K562 (cell line): ENCODE data around the gene MPL. TPM values are rescaled to one million over a fixed set of nuclear protein-coding genes. Genes with fewer than 3 reads are reported as not detected.

Source experiments
- ATF4 ChIP-seq: fragments of 450-650 bp; formaldehyde crosslinking; IDR thresholded peaks from 2 replicates; pipeline ENCODE4 v1.4.0; 2022; ENCODE audit warnings: mild to moderate bottlenecking, moderate library complexity
- CBX3 ChIP-seq, 2 experiments: IDR thresholded peaks; 1 replicate in 1 of 2; 2 replicates in 1 of 2; pipeline ENCODE4 v1.6.1; 2012; ENCODE audit warnings: inconsistent platforms in 2 of 2, low read length in 2 of 2, borderline replicate concordance in 1 of 2, control low read depth in 1 of 2
- CHAMP1 ChIP-seq: fragments of 450-650 bp; IDR thresholded peaks from 2 replicates; pipeline ENCODE4 v1.6.1; 2016; ENCODE audit warnings: mild to moderate bottlenecking
- CHD2 ChIP-seq: IDR thresholded peaks from 2 replicates; pipeline ENCODE4 v1.6.1; 2011; ENCODE audit warnings: low read depth, low read length
- FIP1L1 ChIP-seq: fragments of 200-400 bp; formaldehyde crosslinking; IDR thresholded peaks from 2 replicates; pipeline ENCODE4 v1.6.1; 2018; ENCODE audit warnings: mild to moderate bottlenecking, low read depth, low read length; ENCODE audit not compliant: poor library complexity, severe bottlenecking
- KAT2B ChIP-seq: IDR thresholded peaks from one replicate; pipeline ENCODE4 v1.6.1; 2012; ENCODE audit warnings: low read depth, mild to moderate bottlenecking, control low read depth, inconsistent platforms, low read length, moderate library complexity
- KHSRP ChIP-seq: fragments of 450-650 bp; IDR thresholded peaks from 2 replicates; pipeline ENCODE4 v1.6.1; 2017
- MAZ ChIP-seq, 2 experiments: fragments of 450-650 bp in 1 of 2; sonication (generic) in 1 of 2; formaldehyde crosslinking; IDR thresholded peaks in 1 of 2; conservative IDR thresholded peaks in 1 of 2; 2 replicates each; pipeline versions ENCODE4 v1.4.0 to v1.5.0; 2020; ENCODE audit warnings: mild to moderate bottlenecking in 1 of 2, missing genetic modification reagents in 1 of 2
- NCOA4 ChIP-seq: fragments of 450-650 bp; IDR thresholded peaks from 2 replicates; pipeline ENCODE4 v1.6.1; 2018; ENCODE audit warnings: mild to moderate bottlenecking; ENCODE audit not compliant: partially characterized antibody
- PBX2 ChIP-seq, 2 experiments: IDR thresholded peaks in 1 of 2; conservative IDR thresholded peaks in 1 of 2; 2 replicates each; pipeline ENCODE4 v1.6.1; 2016; ENCODE audit warnings: low read depth in 2 of 2, mild to moderate bottlenecking in 1 of 2, missing compliant biosample characterization in 1 of 2, missing genetic modification characterization in 1 of 2, moderate library complexity in 1 of 2
- RREB1 ChIP-seq: fragments of 250-450 bp; sonication (Bioruptor Pico); IDR thresholded peaks from 2 replicates; pipeline ENCODE4 v1.4.0; 2020
- SMARCC2 ChIP-seq: fragments of 450-650 bp; IDR thresholded peaks from 2 replicates; pipeline ENCODE4 v1.6.1; 2017; ENCODE audit warnings: antibody characterized with exemption, moderate library complexity, mild to moderate bottlenecking, low read depth
- TEAD1 ChIP-seq, 2 experiments: fragments of 450-650 bp in 1 of 2; sonication (generic) in 1 of 2; formaldehyde crosslinking; IDR thresholded peaks; 2 replicates each; pipeline versions ENCODE4 v1.4.0 to v1.8.0; 2020 to 2022; ENCODE audit warnings: mild to moderate bottlenecking in 2 of 2, missing genetic modification reagents in 1 of 2
- polyA plus RNA-seq, 8 experiments: library from polyadenylated mRNA; depleted of rRNA in 4 of 8; stranded (reverse) in 5 of 8; unstranded in 3 of 8; fragments of >200 nt; fragmentation: Nextera tagmentation in 2 of 8; fragmentation: Illumina TruSeq in 1 of 8; extraction: Ambion mirVana in 2 of 8; extraction: Trizol in 1 of 8; gene quantifications; 2 replicates each; pipeline versions ENCODE4 v1.2.1 to v1.2.3, GENCODE V29; 2011 to 2014; ENCODE audit warnings: inconsistent platforms in 1 of 8, missing spikeins in 1 of 8
- total RNA-seq, 7 experiments: library from RNA; depleted of rRNA in 6 of 7; stranded (reverse); fragments of >200 nt in 6 of 7; fragmentation: Illumina TruSeq in 2 of 7; extraction: Trizol in 2 of 7; gene quantifications; 2 replicates each; pipeline versions ENCODE4 v1.2.1 to v1.2.3, GENCODE V29; 2011 to 2021; ENCODE audit warnings: low replicate concordance in 1 of 7

MPL gene
- total and polyA plus RNA-seq, 9 of the 15 experiments (the other 6 are each of a cell fraction or from before 2014, with no cell fraction given), result not detected

DNA sequence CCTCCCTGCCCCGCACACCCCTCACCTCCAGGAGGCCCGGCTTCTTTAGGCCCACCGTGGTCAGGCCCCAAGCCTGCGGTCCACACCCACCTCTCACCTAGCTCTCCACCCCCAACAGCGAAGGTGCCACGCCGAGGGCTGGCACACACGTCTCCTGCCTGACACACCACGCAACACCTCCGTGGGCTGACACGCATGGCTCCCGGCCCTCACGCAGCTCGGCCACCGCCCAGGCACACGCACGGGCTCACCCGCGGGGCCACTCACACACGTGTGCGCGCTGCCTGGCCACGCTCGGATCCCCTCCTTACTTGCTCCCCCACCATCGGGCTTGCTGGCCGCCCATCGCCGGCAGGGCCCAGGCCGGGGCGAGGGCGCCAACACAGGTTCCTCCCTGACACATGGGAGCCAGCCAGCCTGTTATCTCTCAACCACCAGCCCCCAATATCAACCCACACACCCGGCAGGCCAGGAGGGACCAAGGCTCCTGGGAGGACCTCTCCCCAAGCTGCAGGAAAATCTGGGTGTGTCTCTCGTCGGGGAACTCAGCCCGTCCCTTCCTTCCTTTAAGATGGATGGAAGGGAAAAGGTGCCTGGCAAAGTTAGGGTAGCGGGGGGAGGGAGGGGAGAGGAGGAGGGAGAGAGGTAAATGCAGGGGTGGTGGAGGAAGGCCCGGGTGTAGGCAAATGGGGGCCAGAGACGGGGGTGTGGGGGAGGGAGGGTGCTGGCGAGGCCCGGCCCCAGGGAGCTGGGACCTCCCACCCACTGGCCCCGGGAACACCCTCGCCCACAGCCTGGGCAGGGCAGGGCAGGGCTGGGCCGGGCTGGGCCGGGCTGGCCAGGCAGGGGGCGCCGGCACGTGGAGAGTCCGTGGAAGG, 29.6 kb downstream of the MPL start (continued):
- no peak for TF ChIP-seq PBX2 (CRISPR knock-in tag; IDR thresholded peaks at IDR 0.05; ENCODE audit: low read depth)
- TF ChIP-seq PBX2 (tag; conservative IDR thresholded peaks at IDR 0.05; ENCODE audit: low read depth), result no peak
- TF ChIP-seq KAT2B, result no peak
- no peak for TF ChIP-seq CHD2
- no peak for TF ChIP-seq NCOA4
- TF ChIP-seq CHAMP1, result no peak
- no peak for TF ChIP-seq ATF4 (CRISPR knock-in tag)
- TF ChIP-seq KHSRP, result no peak
- TF ChIP-seq SMARCC2, result peak; percentile 40; the same call in 1 of the 2 replicates
- TF ChIP-seq RREB1 (CRISPR knock-in tag), result 0 out of 2 replicates have a peak, but pooled peaks have one; percentile 15
- TF ChIP-seq CBX3 (IDR thresholded peaks at IDR 0.05; ENCODE audit: borderline replicate concordance in 1 of 2, low read length in 2 of 2), result peak in 1 of 2 experiments; percentile 57; a peak in 1 of 3 replicates
- peak in 1 of 2 experiments; percentile 38; a peak in 1 of 4 replicates for TF ChIP-seq TEAD1 (CRISPR knock-in tag; IDR thresholded peaks at IDR 0.05)
- TF ChIP-seq MAZ (CRISPR knock-in tag; conservative IDR thresholded peaks at IDR 0.05 in 1 of 2, IDR thresholded peaks at IDR 0.05 in 1 of 2), result peak; percentile 18 to 42; a peak in 1 of 4 replicates
- TF ChIP-seq FIP1L1, result peak; percentile 52
